GM23338 (cell line): Measurements from ENCODE around the gene CTF1. TPM values are rescaled to one million over a fixed set of nuclear protein-coding genes. Genes with fewer than 3 reads are reported as not detected.

ENCODE experiments used
- ATAC-seq: fragments of 200-7000 bp; cut with Tn5 transposase; 3 replicates; pipeline ENCODE4 v1.9.1; 2020
- DNase-seq: peaks from one replicate; pipeline ENCODE4 v3.0.0-alpha.2; 2015; ENCODE audit warnings: low spot score
- H2AFZ ChIP-seq: fragments of 200-600 bp; sonication (generic); 2 replicates; pipeline ENCODE4 v1.8.0; 2016; ENCODE audit warnings: antibody characterized with exemption, mild to moderate bottlenecking, moderate library complexity
- H3F3A ChIP-seq: fragments of 200-600 bp; sonication (generic); replicated peaks from 2 replicates; pipeline ENCODE4 v1.8.0; 2017; ENCODE audit warnings: antibody characterized with exemption, mixed run types, low read depth
- H3K27ac ChIP-seq: fragments of 200-600 bp; sonication (generic); 2 replicates; pipeline ENCODE4 v1.6.1; 2016; ENCODE audit warnings: low read depth
- H3K27me3 ChIP-seq: fragments of 200-600 bp; sonication (generic); 2 replicates; pipeline ENCODE4 v1.8.0; 2016; ENCODE audit warnings: mild to moderate bottlenecking, mixed run types, moderate library complexity; ENCODE audit not compliant: insufficient read depth
- H3K36me3 ChIP-seq: fragments of 200-600 bp; sonication (generic); 2 replicates; pipeline ENCODE4 v1.8.0; 2016; ENCODE audit warnings: mild to moderate bottlenecking; ENCODE audit not compliant: insufficient read depth
- H3K4me1 ChIP-seq: fragments of 200-600 bp; sonication (generic); 2 replicates; pipeline ENCODE4 v1.8.0; 2016; ENCODE audit warnings: mild to moderate bottlenecking, moderate library complexity; ENCODE audit not compliant: insufficient read depth
- H3K4me2 ChIP-seq: fragments of 200-600 bp; sonication (generic); 2 replicates; pipeline ENCODE4 v1.7.1; 2017; ENCODE audit warnings: mixed run types
- H3K4me3 ChIP-seq: fragments of 200-600 bp; sonication (generic); 2 replicates; pipeline ENCODE4 v1.6.1; 2016; ENCODE audit warnings: mixed run types
- H3K79me2 ChIP-seq: fragments of 200-600 bp; sonication (generic); replicated peaks from 2 replicates; pipeline ENCODE4 v1.8.0; 2017; ENCODE audit warnings: mild to moderate bottlenecking; ENCODE audit not compliant: insufficient read depth
- H3K9me2 ChIP-seq: fragments of 200-600 bp; sonication (generic); 2 replicates; pipeline ENCODE4 v1.8.0; 2017; ENCODE audit not compliant: insufficient read depth
- H4K20me1 ChIP-seq: fragments of 200-600 bp; sonication (generic); replicated peaks from 2 replicates; pipeline ENCODE4 v1.8.0; 2017; ENCODE audit warnings: mild to moderate bottlenecking; ENCODE audit not compliant: insufficient read depth
- H3K27ac Mint-ChIP-seq: 2 replicates; pipeline ENCODE4 v1.8.0; 2020; ENCODE audit warnings: inconsistent platforms, mild to moderate bottlenecking, moderate library complexity, mixed read lengths
- H3K27me3 Mint-ChIP-seq: 3 replicates; pipeline ENCODE4 v1.8.0; 2022; ENCODE audit warnings: low read depth, mild to moderate bottlenecking, moderate library complexity, mixed read lengths, inconsistent platforms; ENCODE audit not compliant: insufficient read depth, poor library complexity
- H3K36me3 Mint-ChIP-seq: 3 replicates; pipeline ENCODE4 v1.8.0; 2021; ENCODE audit warnings: low read depth, mild to moderate bottlenecking, inconsistent platforms, moderate library complexity, mixed read lengths
- H3K4me1 Mint-ChIP-seq: 3 replicates; pipeline ENCODE4 v1.8.0; 2020; ENCODE audit warnings: mild to moderate bottlenecking, inconsistent platforms, mixed read lengths
- H3K4me3 Mint-ChIP-seq: 3 replicates; pipeline ENCODE4 v1.8.0; 2021; ENCODE audit warnings: moderate library complexity, mild to moderate bottlenecking, inconsistent platforms, mixed read lengths
- H3K9me3 Mint-ChIP-seq: 3 replicates; pipeline ENCODE4 v1.8.0; 2020; ENCODE audit warnings: moderate library complexity, mild to moderate bottlenecking, inconsistent platforms, mixed read lengths
- CTCF ChIP-seq, 2 experiments: fragments of 200-600 bp in 1 of 2; sonication (generic) in 1 of 2; conservative IDR thresholded peaks; 2 replicates each; pipeline versions ENCODE4 v1.5.1 to v1.6.1; 2016 to 2017; ENCODE audit warnings: antibody characterized with exemption in 2 of 2, low read depth in 2 of 2, mild to moderate bottlenecking in 2 of 2, moderate library complexity in 1 of 2
- ETS1 ChIP-seq: IDR thresholded peaks from 2 replicates; pipeline ENCODE4 v1.6.1; 2016; ENCODE audit warnings: antibody characterized with exemption
- EZH2 ChIP-seq: fragments of 200-600 bp; sonication (generic); IDR thresholded peaks from one replicate; pipeline ENCODE4 v1.8.0; 2017; ENCODE audit warnings: antibody characterized with exemption, mild to moderate bottlenecking, low read depth; ENCODE audit not compliant: unreplicated experiment
- EZH2phosphoT487 ChIP-seq: fragments of 200-600 bp; sonication (generic); IDR thresholded peaks from one replicate; pipeline ENCODE4 v1.8.1; 2018; ENCODE audit warnings: antibody characterized with exemption; ENCODE audit not compliant: unreplicated experiment
- NANOG ChIP-seq: IDR thresholded peaks from 2 replicates; pipeline ENCODE4 v1.6.1; 2016; ENCODE audit warnings: antibody characterized with exemption, borderline replicate concordance
- ZNF114 ChIP-seq: fragments of 250-450 bp; sonication (Bioruptor Pico); IDR thresholded peaks from 2 replicates; pipeline ENCODE4 v1.5.0; 2020; ENCODE audit warnings: mild to moderate bottlenecking, moderate library complexity
- ZNF331 ChIP-seq: fragments of 250-450 bp; sonication (Bioruptor Pico); IDR thresholded peaks from 2 replicates; pipeline ENCODE4 v1.5.0; 2020; ENCODE audit warnings: low read depth, mild to moderate bottlenecking, moderate library complexity
- ZNF462 ChIP-seq: fragments of 250-450 bp; sonication (Bioruptor Pico); IDR thresholded peaks from 2 replicates; pipeline ENCODE4 v1.5.0; 2020; ENCODE audit warnings: mild to moderate bottlenecking, moderate library complexity
- polyA plus RNA-seq: library from polyadenylated mRNA; unstranded; fragments of >200 nt; fragmentation: Nextera tagmentation; extraction: Ambion mirVana; gene quantifications from 2 replicates; pipeline ENCODE4 v1.2.1, GENCODE V29; 2016
- total RNA-seq: library from RNA; depleted of rRNA; stranded (reverse); fragments of >200 nt; shearing (Covaris generic); gene quantifications from 2 replicates; pipeline ENCODE4 v1.2.3, GENCODE V29; 2014

Gene CTF1
- total and polyA plus RNA-seq, 2 experiments from 2014 or later: 0.24 to 0.52 TPM

GRCh38 chr16:30882429-30883310 is 13.7 kb upstream of the CTF1 start (continued):
- no peak for TF ChIP-seq ZNF462 (CRISPR knock-in tag)
- TF ChIP-seq EZH2: no peak
- no peak for TF ChIP-seq ETS1

- Histone ChIP-seq H3K4me1 (no peaks in the 10 kb centered on the region), H2AFZ (no peak overlapping the region), H3F3A (no peaks in the 10 kb centered on the region), H3K27me3 (no peaks in the 10 kb centered on the region), H3K9me2 (no peaks in the 10 kb centered on the region), H3K36me3 (no peaks in the 10 kb centered on the region), H3K79me2 (no peaks in the 10 kb centered on the region), H3K27ac (no peak overlapping the region), H3K4me3 (no peak overlapping the region), H4K20me1 (no peaks in the 10 kb centered on the region; the same call in 1 of the 2 replicates), H3K4me2 (no peak overlapping the region)
- H3K27me3 Mint-ChIP-seq: peaks cover 10% of the 10 kb centered on the region
- DNase-seq (no peak), ATAC-seq (no peak)
- H3K4me1 Mint-ChIP-seq: peaks cover 7% of the 10 kb centered on the region; the same call in 2 of the 3 replicates
- peaks cover 25% of the 10 kb centered on the region for H3K36me3 Mint-ChIP-seq
- TF ChIP-seq ZNF114 (no peak), ZNF331 (CRISPR knock-in tag) (no peak), CTCF (conservative IDR thresholded peaks at IDR 0.05; ENCODE audit: low read depth in 2 of 2) (no peak), EZH2phosphoT487 (no peak), NANOG (no peak)
- H3K9me3 Mint-ChIP-seq: no peaks in the 10 kb centered on the region
- no peak overlapping the region for H3K27ac Mint-ChIP-seq
- H3K4me3 Mint-ChIP-seq: no peak overlapping the region
Observed at GRCh38 chr16:30884760-30885159, 11.7 kb upstream of the CTF1 start.
